GM21717 (cell line): ENCODE data around the gene EFCAB8.
"Not testable (repeated sequence)": the region's sequence is repeated elsewhere in the genome, so short reads cannot be mapped to it uniquely, and the experiment has no call there.

ENCODE experiments used
- ATAC-seq: cut with Tn5 transposase; IDR thresholded peaks from one replicate; pipeline ENCODE4 v1.9.1; 2021; ENCODE audit warnings: mild to moderate bottlenecking, moderate library complexity; ENCODE audit not compliant: unreplicated experiment

EFCAB8 gene

GRCh38 chr20:32839982-32840285 is 18.8 kb upstream of the EFCAB8 start:
- ATAC-seq: no peak

GRCh38 chr20:32841174-32841573 is 17.5 kb upstream of the EFCAB8 start:
- ATAC-seq: no peak

- no peak for ATAC-seq
Observed at GRCh38 chr20:32841632-32842031, 17.1 kb upstream of the EFCAB8 start.

- ATAC-seq: no peak
Observed at GRCh38 chr20:32842688-32843524, 15.8 kb upstream of the EFCAB8 start.

- ATAC-seq: no peak
Observed at GRCh38 chr20:32845786-32846185, 12.9 kb upstream of the EFCAB8 start.

GRCh38 chr20:32846852-32847251 is 11.9 kb upstream of the EFCAB8 start:
- ATAC-seq: no peak

DNA sequence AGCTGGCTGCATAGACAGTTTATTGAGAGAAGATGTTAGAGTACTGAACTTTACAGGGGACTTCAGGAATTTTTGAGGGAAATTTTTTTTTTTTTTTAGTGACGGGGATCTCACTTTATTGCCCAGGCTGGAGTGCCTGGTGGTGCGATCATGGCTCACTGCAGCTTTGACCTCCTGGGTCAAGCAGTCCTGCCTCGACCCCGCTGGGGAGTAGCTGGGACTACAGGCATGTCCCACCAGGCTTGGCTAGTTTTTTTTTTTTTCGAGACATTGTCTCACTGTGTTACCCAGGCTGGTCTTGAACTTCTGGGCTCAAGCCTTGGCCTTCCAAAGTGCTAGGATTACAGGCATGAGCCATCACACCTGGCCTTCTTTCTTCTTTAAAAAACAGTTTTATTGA is 10.8 kb upstream of the EFCAB8 start:
- no peak for ATAC-seq

DNA sequence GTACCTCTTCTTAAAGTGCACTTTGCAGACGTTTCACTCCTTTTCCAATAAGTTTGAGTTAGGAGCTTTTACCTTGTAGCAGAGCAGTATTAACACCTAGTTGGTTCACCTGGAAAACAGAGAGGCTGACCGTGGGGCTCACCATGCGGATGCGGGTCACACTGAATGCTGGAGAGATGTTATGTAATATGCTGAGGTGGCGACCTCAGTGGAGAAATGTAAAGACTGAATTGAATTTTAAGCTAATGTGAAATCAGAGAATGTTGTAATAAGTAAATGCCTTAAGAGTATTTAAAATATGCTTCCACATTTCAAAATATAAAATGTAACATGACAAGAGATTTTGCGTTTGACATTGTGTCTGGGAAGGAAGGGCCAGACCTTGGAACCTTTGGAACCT is 9.9 kb upstream of the EFCAB8 start:
- no peak for ATAC-seq

DNA sequence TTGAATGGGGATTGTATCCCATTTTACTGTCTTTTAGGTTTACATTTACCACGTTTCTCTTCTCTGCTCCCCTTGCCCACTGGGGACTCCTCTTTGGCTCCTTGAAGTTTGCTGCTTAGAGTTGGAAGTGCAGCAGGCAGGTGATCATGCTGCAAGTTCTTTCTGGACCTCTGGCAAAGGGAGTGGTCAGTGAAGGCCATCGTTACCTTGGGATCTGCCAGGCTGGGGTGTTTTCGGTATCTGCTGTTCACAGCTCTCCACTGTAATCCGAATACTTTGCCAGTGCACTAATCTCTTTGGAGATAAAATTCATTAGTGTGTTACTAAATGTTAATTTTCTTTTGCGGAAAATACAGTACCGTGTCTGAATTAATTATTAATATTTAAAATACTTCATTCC is 9.1 kb upstream of the EFCAB8 start:
- no peak for ATAC-seq

DNA sequence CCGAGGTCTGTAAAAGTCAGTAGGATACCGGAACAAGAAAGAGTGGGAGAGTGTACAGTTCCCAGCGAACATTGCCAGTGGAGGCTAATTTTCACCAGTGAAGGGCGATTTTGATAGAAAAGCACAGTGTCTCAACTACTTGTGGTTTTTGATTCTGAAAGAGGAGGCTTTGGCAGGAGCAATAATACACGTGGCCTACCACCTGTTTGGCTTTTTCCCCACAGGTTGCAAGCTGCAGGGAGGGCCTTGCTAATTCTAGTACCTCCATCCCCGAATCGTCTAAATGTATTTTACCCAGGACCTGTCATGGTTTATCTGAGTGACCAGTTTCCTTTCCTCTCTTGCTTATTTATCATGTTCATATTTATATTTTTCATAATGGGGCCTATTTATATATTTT is 3.3 kb upstream of the EFCAB8 start:
- no peak for ATAC-seq

DNA sequence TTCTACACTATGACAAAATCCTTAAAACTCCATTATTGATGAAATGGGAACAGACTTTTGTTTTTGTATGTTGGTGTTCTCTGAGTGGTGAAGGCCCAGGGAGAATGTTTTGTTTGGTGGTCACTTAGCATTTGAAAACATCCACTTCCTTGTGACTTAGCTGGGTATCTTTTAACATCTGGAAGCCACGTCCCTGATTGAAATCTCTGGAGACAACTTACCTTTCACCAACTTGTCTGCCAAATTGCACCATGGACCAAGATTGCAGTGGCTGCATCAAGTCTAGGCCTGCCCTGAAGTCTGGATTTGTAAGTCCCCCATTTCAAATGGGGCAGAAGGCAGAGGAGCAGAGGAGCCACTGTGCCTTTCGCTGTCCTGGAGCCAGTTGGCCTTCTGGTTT is 534 bp upstream of the EFCAB8 start:
- ATAC-seq: no peak

DNA sequence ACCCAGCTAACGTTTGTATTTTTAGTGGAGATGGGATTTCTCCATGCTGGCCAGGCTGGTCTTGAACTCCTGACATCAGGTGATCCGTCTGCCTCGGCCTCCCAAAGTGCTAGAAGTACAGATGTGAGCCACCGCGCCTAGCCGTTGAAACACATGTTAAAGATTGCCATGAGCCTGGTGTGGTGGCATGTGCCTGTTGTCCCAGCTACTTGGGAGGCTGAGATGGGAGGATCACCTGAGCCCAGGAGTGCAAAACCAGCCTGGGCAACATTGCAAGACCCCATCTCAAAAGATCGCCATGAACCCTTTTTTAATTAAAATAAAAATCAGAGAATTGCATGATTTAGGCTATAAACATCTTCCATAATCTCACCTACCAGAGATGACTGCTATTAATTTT is 2.7 kb downstream of the EFCAB8 start:
- no peak for ATAC-seq

DNA sequence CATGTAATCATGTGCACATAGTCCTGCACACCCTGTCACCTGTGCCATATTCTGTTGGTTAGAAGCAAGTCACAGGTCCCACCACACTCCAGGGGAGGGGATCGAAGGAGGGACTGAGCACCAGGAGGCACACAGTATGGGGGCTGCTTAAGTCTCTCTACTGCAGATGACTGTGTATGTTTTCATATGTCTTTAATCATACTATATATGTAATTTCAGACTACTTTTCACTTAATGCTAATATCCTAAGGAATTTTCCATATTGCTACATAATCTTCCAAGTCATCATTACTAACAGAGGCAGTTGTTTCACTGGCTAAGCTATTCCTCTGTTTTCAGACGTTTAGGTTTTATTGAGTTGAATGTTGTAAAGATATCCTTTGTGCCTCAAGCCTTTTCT is 10.8 kb downstream of the EFCAB8 start:
- ATAC-seq: no peak

GRCh38 chr20:32870526-32870925 is 11.8 kb downstream of the EFCAB8 start:
- ATAC-seq: not testable (repeated sequence)

DNA sequence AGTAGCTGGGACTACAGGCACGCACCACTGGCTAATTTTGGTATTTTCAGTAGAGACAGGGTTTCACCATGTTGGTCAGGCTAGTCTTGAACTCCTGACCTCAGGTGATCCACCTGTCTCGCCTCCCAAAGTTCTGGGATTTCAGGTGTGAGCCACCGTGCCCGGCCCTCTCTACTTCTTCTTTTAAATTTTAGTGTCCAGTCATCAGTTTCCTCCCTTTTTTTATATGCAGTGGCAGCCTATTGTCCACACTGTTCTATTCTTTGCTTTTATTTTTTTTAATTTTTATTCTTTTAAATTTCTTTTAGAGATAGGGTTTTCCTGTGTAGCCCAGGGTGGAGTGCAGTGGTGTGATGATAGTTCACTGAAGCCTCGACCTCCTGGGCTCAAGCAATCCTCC is 12.3 kb downstream of the EFCAB8 start:
- no peak for ATAC-seq

- no peak for ATAC-seq
Observed at GRCh38 chr20:32871627-32872160, 13.0 kb downstream of the EFCAB8 start.

DNA sequence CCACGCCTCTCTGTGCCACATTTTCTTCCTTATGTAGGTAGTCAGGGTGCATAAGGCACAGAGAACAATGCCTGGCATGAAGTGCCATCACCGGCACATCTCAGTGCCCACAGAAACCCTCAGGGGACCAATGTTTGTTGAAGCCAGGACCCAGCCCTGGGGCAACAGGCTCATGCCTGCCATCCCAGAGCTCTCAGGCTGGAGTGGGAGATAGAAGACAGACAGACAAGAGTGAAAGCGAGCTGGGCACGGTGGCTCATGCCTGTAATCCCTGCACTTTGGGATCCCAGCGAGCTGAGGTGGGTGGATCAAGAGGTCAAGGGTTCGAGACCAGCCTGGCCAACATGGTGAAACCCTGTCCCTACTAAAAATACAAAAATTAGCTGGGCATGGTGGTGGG is 13.5 kb downstream of the EFCAB8 start:
- ATAC-seq: no peak

GRCh38 chr20:32875673-32876072 is 16.9 kb downstream of the EFCAB8 start:
- no peak for ATAC-seq

DNA sequence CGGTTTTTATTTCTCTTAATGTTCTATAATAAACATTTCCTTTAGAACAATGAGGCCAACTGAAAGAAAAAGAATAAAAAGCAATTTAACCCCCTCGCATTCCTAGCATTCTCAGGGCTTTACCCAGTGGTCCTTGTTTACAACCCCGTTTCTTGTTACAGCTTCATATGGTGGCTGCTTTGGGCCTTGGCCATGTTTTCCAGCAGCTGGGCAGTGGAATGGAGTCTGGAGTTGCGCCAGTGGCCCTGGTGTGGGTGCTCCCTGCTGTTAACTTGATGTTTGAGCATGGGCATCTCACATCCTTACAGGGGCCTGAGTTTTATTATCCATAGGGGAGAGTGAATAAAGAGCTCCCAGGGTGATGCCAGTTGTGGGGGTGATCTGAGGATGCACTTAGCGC is 18.8 kb downstream of the EFCAB8 start:
- ATAC-seq: no peak

DNA sequence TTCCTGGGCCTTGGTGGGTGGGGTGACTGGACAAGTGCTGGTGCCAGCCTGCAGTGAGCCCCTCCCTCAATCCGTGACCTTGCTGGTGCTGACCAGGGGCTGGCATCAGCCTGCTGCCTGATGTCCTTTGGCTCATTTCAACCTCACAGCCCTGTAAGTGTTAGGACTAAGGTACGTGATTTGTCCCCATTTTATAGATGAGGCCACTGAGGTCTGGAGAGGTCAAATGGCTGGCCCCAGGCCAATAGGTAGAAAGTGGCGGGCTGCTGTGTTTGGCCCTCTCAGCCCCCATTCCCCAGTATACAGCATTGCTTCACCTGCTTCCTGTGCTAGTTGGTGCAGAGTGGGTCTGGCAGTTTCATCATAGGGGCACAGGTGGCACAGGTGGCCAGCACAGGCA is 20.1 kb downstream of the EFCAB8 start:
- no peak for ATAC-seq

GRCh38 chr20:32879538-32879937 is 20.8 kb downstream of the EFCAB8 start:
- ATAC-seq: no peak

- ATAC-seq: no peak
Observed at GRCh38 chr20:32880635-32881034, 21.9 kb downstream of the EFCAB8 start.

- no peak for ATAC-seq
Observed at GRCh38 chr20:32883081-32883480, 24.4 kb downstream of the EFCAB8 start.
